Keratinocyte (primary cell): Measurements from ENCODE around the gene CCL28. TPM values are rescaled to one million over a fixed set of nuclear protein-coding genes. Genes with fewer than 3 reads are reported as not detected.

Source experiments
- DNase-seq: peaks from one replicate; pipeline ENCODE4 v3.0.0-alpha.2; 2011; ENCODE audit warnings: low read depth, missing footprints, low spot score
- FAIRE-seq: peaks from 2 replicates; lab custom pipeline; 2011; peaks lifted over from hg19 to GRCh38; lab: Jason Lieb, UNC
- H2AFZ ChIP-seq: 2 replicates; pipeline ENCODE4 v1.6.0; 2012; ENCODE audit warnings: low read length, control low read depth, inconsistent platforms; ENCODE audit not compliant: control insufficient read depth
- H3K27ac ChIP-seq: 2 replicates; pipeline ENCODE4 v1.5.1; 2011; ENCODE audit warnings: low read length; ENCODE audit not compliant: control insufficient read depth, insufficient read depth
- H3K27me3 ChIP-seq: 3 replicates; pipeline ENCODE4 v1.6.0; 2011; ENCODE audit warnings: low read length; ENCODE audit not compliant: control insufficient read depth, insufficient read depth; ENCODE audit errors: extremely low read depth
- H3K36me3 ChIP-seq, 2 experiments: 2 replicates in 1 of 2; 3 replicates in 1 of 2; pipeline ENCODE4 v1.5.1; 2011; ENCODE audit warnings: low read length in 2 of 2, mild to moderate bottlenecking in 1 of 2; ENCODE audit not compliant: control insufficient read depth in 2 of 2, insufficient read depth in 2 of 2; ENCODE audit errors: extremely low read depth in 1 of 2
- H3K4me1 ChIP-seq: 3 replicates; pipeline ENCODE4 v1.5.1; 2011; ENCODE audit warnings: low read length; ENCODE audit not compliant: control insufficient read depth, insufficient read depth; ENCODE audit errors: extremely low read depth
- H3K4me2 ChIP-seq: 3 replicates; pipeline ENCODE4 v1.6.0; 2011; ENCODE audit warnings: low read depth, low read length; ENCODE audit not compliant: control insufficient read depth, insufficient read depth; ENCODE audit errors: extremely low read depth
- H3K4me3 ChIP-seq, 3 experiments: fragments of 200-600 bp in 1 of 3; sonication (generic) in 1 of 3; 2 replicates in 2 of 3; 3 replicates in 1 of 3; pipeline ENCODE4 v1.5.1; 2011 to 2016; ENCODE audit warnings: low read length in 3 of 3, mild to moderate bottlenecking in 3 of 3, control low read depth in 2 of 3, inconsistent platforms in 1 of 3, low read depth in 1 of 3, mixed read lengths in 1 of 3, mixed run types in 1 of 3, moderate library complexity in 1 of 3; ENCODE audit not compliant: control insufficient read depth in 2 of 3, insufficient read depth in 2 of 3; ENCODE audit errors: extremely low read depth in 1 of 3
- H3K79me2 ChIP-seq: 2 replicates; pipeline ENCODE4 v1.6.0; 2012; ENCODE audit warnings: low read length; ENCODE audit not compliant: control insufficient read depth, insufficient read depth
- H3K9ac ChIP-seq: 3 replicates; pipeline ENCODE4 v1.6.0; 2011; ENCODE audit warnings: low read length; ENCODE audit not compliant: control insufficient read depth, insufficient read depth; ENCODE audit errors: extremely low read depth
- H3K9me1 ChIP-seq: 3 replicates; pipeline ENCODE4 v1.6.0; 2011; ENCODE audit warnings: low read length; ENCODE audit not compliant: control insufficient read depth, insufficient read depth; ENCODE audit errors: extremely low read depth
- H3K9me3 ChIP-seq: 2 replicates; pipeline ENCODE4 v1.5.1; 2012; ENCODE audit warnings: low read depth, low read length; ENCODE audit not compliant: control insufficient read depth
- H4K20me1 ChIP-seq: 3 replicates; pipeline ENCODE4 v1.6.0; 2011; ENCODE audit warnings: low read length; ENCODE audit not compliant: control insufficient read depth, insufficient read depth; ENCODE audit errors: extremely low read depth
- EZH2 ChIP-seq: IDR thresholded peaks from one replicate; pipeline ENCODE4 v1.6.1; 2012; ENCODE audit warnings: inconsistent platforms, mild to moderate bottlenecking, low read length, moderate library complexity
- dilution Hi-C: fragments of 300-500 bp; cut with MboI; formaldehyde crosslinking; loops from one replicate; pipeline ENCODE4 v1.7.0; 2020; ENCODE audit warnings: low sequenced_read_pairs; ENCODE audit not compliant: extremely low pct_ligation_motif_present
- polyA plus RNA-seq, 5 experiments: library from polyadenylated mRNA; depleted of rRNA in 3 of 5; stranded (reverse) in 3 of 5; stranded (forward) in 1 of 5; unstranded in 1 of 5; fragments of >200 nt; gene quantifications; 1 replicate in 1 of 5; 2 replicates in 3 of 5; 3 replicates in 1 of 5; pipeline versions ENCODE4 v1.2.1 to v1.2.3, GENCODE V29; 2011 to 2012; ENCODE audit warnings: missing spikeins in 2 of 5, low read depth in 1 of 5, low replicate concordance in 1 of 5
- TF ChIP-seq, protein P1 (sequence below), 3 experiments: IDR thresholded peaks in 1 of 3; conservative IDR thresholded peaks in 1 of 3; optimal IDR thresholded peaks in 1 of 3; 2 replicates in 2 of 3; 3 replicates in 1 of 3; pipeline versions ENCODE3 to v1.5.1; 2011; ENCODE audit warnings: low read length in 3 of 3, mild to moderate bottlenecking in 3 of 3, moderate library complexity in 2 of 3, control low read depth in 1 of 3, inconsistent platforms in 1 of 3; ENCODE audit not compliant: insufficient read depth in 2 of 3; ENCODE audit errors: extremely low read depth in 1 of 3

CCL28 gene
- polyA plus RNA-seq, 1 donor (not counting 4 experiments of a cell fraction or from before 2014, with no cell fraction given), result 1.9 TPM

DNA sequence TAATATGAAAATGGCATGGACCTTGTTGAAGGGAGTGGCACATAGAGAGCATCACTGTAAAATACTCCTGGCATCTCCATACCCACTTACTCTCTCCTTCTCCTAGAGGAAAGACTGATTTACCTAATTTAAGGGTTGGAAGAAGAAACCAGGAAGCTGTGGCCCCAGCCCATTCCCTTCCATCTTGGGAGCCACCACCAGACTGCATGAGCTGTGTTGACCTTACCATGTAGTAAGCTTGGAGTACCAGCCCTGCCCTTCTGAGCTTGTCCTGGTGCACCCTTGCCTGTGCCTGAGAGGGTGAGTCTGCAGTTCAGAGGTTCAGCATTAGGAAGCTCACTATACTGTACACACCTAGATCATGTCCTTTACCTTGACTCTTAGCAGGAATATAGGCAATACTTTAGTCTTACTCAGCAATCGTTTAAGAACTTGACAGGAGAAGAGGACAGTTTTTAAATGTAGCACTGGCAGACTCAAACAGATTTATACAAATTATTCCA lies 63.3 kb downstream of the CCL28 start:
- H3K9ac ChIP-seq, result no peak overlapping the region
- no peak overlapping the region for H3K27ac ChIP-seq
- H2AFZ ChIP-seq, result no peak overlapping the region
- H3K9me3 ChIP-seq, result no peaks in the 10 kb centered on the region
- FAIRE-seq, result no peak
- no peaks in the 10 kb centered on the region for H3K79me2 ChIP-seq
- DNase-seq, result no peak
- no peak overlapping the region for H3K4me3 ChIP-seq
- H3K4me2 ChIP-seq, result no peak overlapping the region
- H3K4me1 ChIP-seq, result peaks cover 6% of the 10 kb centered on the region
- no peaks in the 10 kb centered on the region for H3K9me1 ChIP-seq
- no peaks in the 10 kb centered on the region for H3K36me3 ChIP-seq
- TF ChIP-seq, protein P1, sequence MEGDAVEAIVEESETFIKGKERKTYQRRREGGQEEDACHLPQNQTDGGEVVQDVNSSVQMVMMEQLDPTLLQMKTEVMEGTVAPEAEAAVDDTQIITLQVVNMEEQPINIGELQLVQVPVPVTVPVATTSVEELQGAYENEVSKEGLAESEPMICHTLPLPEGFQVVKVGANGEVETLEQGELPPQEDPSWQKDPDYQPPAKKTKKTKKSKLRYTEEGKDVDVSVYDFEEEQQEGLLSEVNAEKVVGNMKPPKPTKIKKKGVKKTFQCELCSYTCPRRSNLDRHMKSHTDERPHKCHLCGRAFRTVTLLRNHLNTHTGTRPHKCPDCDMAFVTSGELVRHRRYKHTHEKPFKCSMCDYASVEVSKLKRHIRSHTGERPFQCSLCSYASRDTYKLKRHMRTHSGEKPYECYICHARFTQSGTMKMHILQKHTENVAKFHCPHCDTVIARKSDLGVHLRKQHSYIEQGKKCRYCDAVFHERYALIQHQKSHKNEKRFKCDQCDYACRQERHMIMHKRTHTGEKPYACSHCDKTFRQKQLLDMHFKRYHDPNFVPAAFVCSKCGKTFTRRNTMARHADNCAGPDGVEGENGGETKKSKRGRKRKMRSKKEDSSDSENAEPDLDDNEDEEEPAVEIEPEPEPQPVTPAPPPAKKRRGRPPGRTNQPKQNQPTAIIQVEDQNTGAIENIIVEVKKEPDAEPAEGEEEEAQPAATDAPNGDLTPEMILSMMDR (optimal IDR thresholded peaks at IDR 0.05 in 1 of 3, IDR thresholded peaks at IDR 0.05 in 1 of 3, conservative IDR thresholded peaks at IDR 0.05 in 1 of 3; ENCODE audit: extremely low read depth in 1 of 3, insufficient read depth in 2 of 3, low read length in 3 of 3), result no peak
- TF ChIP-seq EZH2, result no peak
- H3K27me3 ChIP-seq, result no peaks in the 10 kb centered on the region
- dilution Hi-C loops, result no loop called here
- H4K20me1 ChIP-seq, result no peaks in the 10 kb centered on the region

DNA sequence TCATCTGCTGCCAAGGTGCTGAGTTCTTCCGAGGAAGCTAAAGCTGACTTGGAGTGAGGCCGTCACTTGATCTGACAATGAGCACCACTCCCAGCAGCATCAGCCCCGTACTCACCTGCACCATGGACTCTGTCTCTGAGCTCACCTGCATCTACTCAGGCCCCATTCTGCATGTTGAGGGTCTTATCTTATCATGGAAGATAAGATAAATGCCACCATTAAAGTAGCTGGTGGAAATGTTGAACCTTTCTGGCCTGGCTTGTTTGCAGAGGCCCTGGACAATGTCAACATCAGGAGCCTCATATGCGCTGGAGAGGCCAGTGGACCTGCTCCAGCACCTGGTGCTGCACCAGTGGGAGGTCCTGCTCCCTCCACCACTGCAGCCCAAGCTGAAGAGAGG lies 64.0 kb downstream of the CCL28 start:
- Histone ChIP-seq H3K4me3 (no peak overlapping the region), H3K9ac (no peak overlapping the region)
- dilution Hi-C loops, result no loop called here

More for the DNA sequence above, 64.0 kb downstream of the CCL28 start:
- Histone ChIP-seq H3K4me2 (no peak overlapping the region), H3K9me1 (no peaks in the 10 kb centered on the region), H3K9me3 (no peaks in the 10 kb centered on the region), H3K4me1 (peaks cover 2% of the 10 kb centered on the region), H3K27me3 (no peaks in the 10 kb centered on the region), H4K20me1 (no peaks in the 10 kb centered on the region), H3K27ac (no peak overlapping the region), H3K79me2 (no peaks in the 10 kb centered on the region), H2AFZ (no peak overlapping the region), H3K36me3 (no peaks in the 10 kb centered on the region)
- TF ChIP-seq, protein P1 (optimal IDR thresholded peaks at IDR 0.05 in 1 of 3, IDR thresholded peaks at IDR 0.05 in 1 of 3, conservative IDR thresholded peaks at IDR 0.05 in 1 of 3; ENCODE audit: extremely low read depth in 1 of 3, insufficient read depth in 2 of 3, low read length in 3 of 3), result no peak
- TF ChIP-seq EZH2, result no peak
- FAIRE-seq (no peak), DNase-seq (no peak)
